Bronchial epithelial cell (primary cell): ENCODE measurements around the gene FGF5. TPM values are rescaled to one million over a fixed set of nuclear protein-coding genes. Genes with fewer than 3 reads are reported as not detected.

Experiments
- DNase-seq: peaks from one replicate; pipeline ENCODE4 v3.0.0-alpha.2; 2010; ENCODE audit warnings: low read depth
- FAIRE-seq: peaks from 2 replicates; lab custom pipeline; 2011; peaks lifted over from hg19 to GRCh38; lab: Jason Lieb, UNC
- H3K27me3 ChIP-seq: 2 replicates; pipeline ENCODE4 v1.5.1; 2011; ENCODE audit warnings: low read length; ENCODE audit not compliant: control insufficient read depth, insufficient read depth
- H3K36me3 ChIP-seq: 2 replicates; pipeline ENCODE4 v1.5.1; 2011; ENCODE audit warnings: low read length; ENCODE audit not compliant: control insufficient read depth, insufficient read depth
- H3K4me3 ChIP-seq: 2 replicates; pipeline ENCODE4 v1.5.1; 2011; ENCODE audit warnings: mild to moderate bottlenecking, low read depth, low read length, control low read depth
- total RNA-seq: library from RNA; depleted of rRNA; stranded (reverse); fragments of >200 nt; gene quantifications from 2 replicates; pipeline ENCODE4 v1.2.1, GENCODE V29; 2014
- TF ChIP-seq, protein P1 (sequence below): IDR thresholded peaks from 2 replicates; pipeline ENCODE4 v1.5.1; 2011; ENCODE audit warnings: mild to moderate bottlenecking, moderate library complexity, low read length, control low read depth, inconsistent platforms; ENCODE audit not compliant: insufficient read depth, severe bottlenecking

FGF5 gene
- total RNA-seq, 1 donor from 2014 or later = 1.3 TPM

DNA sequence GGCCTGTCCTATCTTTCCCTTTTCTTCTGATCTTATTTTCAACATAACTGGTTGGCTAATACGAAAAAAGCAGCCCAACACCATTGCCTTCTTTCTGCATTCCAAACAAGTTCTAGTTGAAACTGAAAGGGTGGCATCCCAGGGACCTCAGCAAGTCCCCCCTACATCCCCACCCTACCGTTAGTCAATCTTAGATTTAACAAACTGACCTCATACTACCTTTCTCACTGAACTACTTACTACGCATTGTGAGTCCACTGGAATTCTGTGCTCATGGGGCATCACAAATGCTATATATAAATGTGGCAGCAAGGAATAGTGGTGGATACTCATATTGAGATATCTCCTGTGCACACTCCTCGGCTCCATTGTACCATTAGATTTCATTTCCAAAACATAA lies 33.1 kb upstream of the FGF5 start:
- H3K36me3 ChIP-seq = no peaks in the 10 kb centered on the region
- TF ChIP-seq, protein P1, sequence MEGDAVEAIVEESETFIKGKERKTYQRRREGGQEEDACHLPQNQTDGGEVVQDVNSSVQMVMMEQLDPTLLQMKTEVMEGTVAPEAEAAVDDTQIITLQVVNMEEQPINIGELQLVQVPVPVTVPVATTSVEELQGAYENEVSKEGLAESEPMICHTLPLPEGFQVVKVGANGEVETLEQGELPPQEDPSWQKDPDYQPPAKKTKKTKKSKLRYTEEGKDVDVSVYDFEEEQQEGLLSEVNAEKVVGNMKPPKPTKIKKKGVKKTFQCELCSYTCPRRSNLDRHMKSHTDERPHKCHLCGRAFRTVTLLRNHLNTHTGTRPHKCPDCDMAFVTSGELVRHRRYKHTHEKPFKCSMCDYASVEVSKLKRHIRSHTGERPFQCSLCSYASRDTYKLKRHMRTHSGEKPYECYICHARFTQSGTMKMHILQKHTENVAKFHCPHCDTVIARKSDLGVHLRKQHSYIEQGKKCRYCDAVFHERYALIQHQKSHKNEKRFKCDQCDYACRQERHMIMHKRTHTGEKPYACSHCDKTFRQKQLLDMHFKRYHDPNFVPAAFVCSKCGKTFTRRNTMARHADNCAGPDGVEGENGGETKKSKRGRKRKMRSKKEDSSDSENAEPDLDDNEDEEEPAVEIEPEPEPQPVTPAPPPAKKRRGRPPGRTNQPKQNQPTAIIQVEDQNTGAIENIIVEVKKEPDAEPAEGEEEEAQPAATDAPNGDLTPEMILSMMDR = no peak
- no peaks in the 10 kb centered on the region for H3K27me3 ChIP-seq
- H3K4me3 ChIP-seq = no peak overlapping the region
- FAIRE-seq (no peak), DNase-seq (no peak)

DNA sequence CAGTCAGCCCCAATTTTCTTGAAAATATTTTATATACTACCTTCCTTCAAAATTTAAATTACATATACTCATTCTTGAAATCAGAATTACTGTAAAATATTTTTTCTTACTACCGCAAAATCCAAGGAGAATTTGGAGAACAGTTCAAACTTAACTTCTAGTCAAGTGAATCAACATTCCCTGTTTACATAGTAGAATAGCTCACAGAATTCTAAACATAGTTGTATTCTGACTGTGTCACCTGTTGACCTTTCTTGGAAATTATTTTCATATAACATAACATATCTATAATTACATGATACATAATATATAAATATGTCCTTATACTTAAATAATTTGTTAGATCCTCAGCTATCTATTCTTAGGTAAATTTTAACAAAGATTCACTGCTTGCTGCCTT lies 31.0 kb upstream of the FGF5 start:
- DNase-seq (peak; percentile 76), FAIRE-seq (no peak)
- no peaks in the 10 kb centered on the region for H3K36me3 ChIP-seq
- no peak overlapping the region for H3K4me3 ChIP-seq
- H3K27me3 ChIP-seq = no peaks in the 10 kb centered on the region
- TF ChIP-seq, protein P1 = no peak

DNA sequence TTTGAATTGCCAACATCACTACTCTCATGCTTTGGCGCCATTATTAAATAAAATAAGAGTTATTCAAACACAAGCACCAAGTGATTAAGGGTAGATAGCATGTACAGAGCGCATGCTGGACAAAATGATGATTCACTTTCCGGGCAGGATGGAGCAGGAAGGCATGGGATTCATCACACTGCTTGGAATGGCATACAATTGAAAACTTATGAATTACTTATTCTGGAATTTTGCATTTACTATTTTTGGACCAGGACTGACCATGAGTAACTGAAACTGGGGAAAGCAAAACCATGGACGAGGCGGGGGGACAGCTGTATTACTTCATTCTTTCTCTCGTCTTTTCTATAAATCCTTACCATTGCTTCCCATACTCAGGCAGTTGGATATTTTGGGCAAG lies 28.5 kb upstream of the FGF5 start:
- peak; percentile 98 for DNase-seq
- FAIRE-seq = no peak
- TF ChIP-seq, protein P1 = no peak
- H3K27me3 ChIP-seq = no peaks in the 10 kb centered on the region
- no peak overlapping the region for H3K4me3 ChIP-seq
- H3K36me3 ChIP-seq = no peaks in the 10 kb centered on the region

DNA sequence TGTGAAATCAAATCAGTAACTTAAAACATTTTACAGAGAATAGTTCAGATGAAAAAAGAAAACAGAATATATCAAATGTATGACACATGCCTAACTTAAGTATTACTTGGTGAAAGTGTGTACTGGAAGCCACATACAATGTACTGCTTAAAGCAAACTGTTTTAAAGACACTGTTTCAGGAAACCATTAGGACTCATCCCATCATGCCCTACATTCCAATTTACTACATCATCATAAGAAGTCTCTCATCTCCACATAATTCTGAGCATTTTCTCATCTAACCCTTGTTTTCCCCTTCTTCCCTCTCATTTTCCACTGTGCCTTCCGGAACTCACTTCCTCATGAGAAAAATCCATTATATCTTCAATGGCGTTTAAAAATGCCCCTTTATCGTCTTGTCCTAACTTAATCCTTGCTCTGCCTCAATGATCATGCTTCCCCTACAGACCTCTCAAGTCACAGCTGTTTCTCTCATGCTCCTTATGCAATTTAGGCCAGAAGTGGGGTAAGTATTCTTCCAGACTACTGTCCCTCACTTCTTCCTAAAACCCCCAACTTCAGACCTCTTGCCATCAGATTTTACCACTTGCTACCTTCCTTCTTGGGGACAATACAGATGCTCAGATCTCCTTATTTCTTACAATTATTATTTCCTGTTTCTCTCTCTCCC lies 26.8 kb upstream of the FGF5 start:
- H3K36me3 ChIP-seq = no peaks in the 10 kb centered on the region
- H3K4me3 ChIP-seq = no peak overlapping the region
- peak; percentile 66 for DNase-seq
- no peak for FAIRE-seq
- TF ChIP-seq, protein P1 = no peak
- H3K27me3 ChIP-seq = no peaks in the 10 kb centered on the region

DNA sequence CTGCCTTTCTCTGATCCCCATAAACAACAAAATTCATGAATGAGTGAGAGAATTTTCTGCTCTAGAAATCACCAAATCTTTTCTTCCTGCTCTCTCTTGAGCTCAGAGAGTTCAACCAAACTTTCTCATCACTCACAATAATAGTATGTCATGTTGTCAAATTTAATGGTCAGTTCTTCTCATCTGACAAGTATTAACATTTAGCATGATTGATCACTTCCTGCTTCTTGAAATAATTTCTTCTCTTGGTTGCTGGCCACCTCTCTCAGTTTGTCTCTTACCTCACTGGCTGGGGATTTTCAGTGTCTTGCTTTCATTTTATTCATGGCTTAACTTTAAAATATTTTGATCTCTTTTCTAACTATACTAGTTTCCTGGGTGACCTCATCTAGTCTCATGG lies 25.5 kb upstream of the FGF5 start:
- TF ChIP-seq, protein P1 = no peak
- DNase-seq = no peak
- Histone ChIP-seq H3K36me3 (no peaks in the 10 kb centered on the region), H3K4me3 (no peak overlapping the region), H3K27me3 (no peaks in the 10 kb centered on the region)
- FAIRE-seq = no peak
